GM18519 (cell line): ENCODE results near the gene CD101.

Experiments
- ATAC-seq: cut with Tn5 transposase; IDR thresholded peaks from one replicate; pipeline ENCODE4 v1.9.1; 2021; ENCODE audit warnings: mild to moderate bottlenecking, moderate library complexity; ENCODE audit not compliant: unreplicated experiment, low FRiP score

CD101 gene

DNA sequence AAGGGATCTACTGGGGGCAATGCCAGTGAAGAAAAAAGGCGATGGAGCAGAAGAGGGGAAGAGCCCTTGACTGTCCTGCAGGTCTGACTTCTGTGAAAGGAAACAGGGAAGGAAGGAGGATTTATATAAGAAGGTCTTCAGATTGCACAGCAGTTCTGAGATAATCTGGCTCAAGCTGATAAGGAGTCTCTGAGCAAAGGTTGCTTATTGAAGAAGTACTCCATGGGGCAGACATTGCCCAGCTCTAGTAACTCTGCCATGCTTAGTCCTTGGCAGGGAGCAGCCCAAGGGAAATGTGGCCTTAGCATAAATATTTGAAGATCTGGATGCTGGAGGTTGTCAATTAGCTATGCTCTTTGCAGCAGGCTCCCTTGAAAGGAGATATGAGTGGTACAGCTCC is 42.7 kb downstream of the CD101 start:
- no peak for ATAC-seq

DNA sequence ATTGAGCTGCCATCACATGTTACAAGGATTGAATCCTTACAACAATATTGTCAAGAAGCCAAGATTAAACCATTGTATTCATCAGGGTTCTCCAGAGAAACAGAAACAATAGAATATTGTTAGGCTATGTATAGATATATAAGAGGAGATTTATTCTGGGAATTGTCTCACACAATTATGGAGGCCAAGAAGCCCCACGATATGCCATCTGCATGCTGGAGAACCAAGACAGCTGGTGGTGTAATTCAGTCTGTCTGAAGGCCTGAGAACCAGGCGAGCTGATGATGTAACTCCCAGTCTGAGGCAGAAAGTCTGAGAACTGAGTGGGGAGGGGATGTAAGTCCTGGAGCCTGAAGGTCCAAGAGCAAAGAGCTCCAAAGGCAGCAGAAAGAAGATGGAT is 44.1 kb downstream of the CD101 start:
- no peak for ATAC-seq

DNA sequence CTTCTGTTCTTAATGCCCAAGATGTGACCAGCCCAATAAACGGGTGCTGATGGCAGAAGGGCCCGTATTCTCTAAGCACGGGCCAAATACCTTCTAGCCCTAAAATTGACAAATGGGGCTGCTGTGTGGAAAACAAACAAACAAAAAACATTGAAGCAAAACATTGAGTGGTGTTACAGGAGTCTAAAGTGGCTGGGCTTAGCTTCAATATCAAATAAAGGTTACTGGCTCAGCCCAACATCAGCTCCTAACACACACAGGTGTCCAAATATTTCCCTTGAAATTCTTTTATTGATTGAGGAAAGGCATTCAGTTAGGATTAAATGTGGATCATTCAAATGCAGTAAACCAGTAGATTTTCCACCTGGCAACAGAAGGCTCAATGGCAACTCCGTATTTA is 45.2 kb downstream of the CD101 start:
- ATAC-seq = no peak

DNA sequence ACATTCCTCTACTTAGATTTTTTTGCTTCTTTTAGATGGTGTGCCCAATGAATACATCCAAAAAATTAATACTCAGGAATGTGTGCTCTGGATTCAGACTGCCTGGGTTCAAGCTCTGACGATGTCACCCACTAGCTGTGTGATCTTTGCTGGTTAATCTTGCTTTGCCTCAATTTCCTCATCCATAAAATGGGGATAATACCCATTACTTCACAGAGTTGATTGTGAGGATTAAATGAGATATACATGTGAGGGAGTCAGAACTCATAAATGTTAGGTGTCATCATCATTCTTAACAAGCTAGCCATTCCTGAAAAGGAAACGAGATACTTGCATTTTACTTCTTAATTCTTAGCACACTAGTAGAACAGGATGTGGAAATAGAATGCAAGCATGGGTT is 45.7 kb downstream of the CD101 start:
- ATAC-seq = no peak

DNA sequence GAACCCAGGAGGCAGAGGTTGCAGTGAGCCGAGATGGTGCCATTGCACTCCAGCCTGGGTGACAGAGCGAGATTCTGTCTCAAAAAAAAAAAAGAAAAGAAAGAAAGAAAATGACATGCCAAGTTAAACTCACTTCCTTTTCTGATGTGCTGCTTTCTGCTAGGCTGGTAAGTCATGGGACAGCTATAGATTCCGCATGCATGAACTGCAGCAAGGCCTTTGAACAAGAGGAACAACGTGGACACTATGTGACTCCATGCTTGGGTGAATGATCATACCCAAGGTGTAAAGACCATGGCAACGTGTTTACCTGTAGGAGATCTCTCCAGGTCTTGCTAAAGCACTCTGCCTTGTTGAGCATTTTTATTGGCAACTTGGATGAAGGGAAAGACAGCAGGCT is 48.3 kb downstream of the CD101 start:
- ATAC-seq = no peak

DNA sequence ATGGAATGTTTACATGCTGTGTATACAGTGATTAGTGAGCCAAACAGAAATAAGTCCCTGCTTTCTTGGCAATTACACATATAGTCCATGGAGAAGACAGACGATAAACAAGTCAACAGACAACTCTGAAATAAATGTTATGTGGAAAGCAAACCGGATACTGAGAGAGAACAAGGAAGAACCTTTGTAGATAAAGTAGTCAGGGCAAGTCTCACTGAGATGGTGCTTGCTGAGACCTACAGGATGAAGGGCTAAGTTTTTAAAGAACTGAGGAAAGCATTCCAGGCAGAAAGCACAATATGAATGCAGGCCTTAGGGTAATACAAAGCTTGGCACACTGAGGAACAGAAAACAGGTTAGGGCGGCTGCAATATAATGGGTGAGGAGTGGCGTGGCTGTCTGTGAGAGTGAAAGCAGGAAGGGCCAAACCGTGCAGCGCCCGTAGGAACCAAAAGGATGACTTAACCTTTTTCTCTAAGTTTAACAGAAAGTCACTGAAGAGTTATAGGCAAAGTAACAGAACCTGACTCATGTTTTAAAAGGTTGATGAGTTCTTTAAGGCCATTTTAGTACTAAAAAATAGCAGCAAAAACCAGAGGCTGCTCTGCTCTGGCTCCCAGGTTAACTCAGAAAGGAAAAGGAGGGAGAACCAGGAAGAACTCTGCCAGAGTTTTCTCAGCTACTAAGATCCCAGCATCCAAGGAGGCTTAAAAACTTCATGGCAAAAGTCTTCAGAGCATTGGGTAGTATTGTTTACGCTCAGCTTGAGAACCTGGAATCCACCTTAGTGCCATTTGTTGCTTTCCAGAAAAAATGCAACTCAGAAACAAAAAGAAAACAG is 49.9 kb downstream of the CD101 start:
- ATAC-seq = peak; percentile 60

GRCh38 chr1:117054068-117054467 is 52.5 kb downstream of the CD101 start:
- no peak for ATAC-seq

DNA sequence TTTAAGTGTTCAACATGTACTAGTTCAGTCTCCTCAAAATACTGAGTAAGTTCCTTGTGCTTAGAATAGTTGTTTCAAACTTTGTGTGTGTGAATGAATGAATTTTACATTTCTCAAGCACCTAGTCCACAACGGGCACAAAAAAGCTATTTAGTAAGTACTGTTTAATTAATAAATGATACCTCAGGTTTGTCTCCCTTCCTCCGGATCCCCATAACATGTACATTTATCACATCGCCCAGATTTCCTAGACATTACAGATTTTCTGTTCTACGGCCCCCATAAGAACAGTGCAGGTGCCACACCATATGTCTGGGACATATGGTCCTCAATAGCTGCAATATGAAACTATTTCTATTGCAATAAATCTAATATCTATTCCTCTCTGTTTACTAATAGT is 57.2 kb downstream of the CD101 start:
- no peak for ATAC-seq

DNA sequence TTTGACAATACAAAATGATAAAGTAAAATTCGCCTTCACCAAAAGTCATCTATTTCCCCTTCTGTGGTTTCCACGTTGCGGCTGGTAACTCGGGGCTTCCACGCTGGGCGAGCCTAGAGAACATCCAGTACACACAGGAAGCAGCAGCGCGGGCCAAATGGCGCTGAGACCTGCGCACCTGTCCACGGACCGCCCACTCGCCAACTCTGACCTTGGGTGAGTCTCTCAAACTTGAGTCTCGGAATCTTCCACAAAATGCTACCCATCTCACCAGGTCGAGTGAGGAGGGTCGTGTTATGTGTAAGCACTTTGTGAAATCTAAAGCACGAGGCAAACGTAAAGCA is 57.7 kb downstream of the CD101 start:
- peak; percentile 18 for ATAC-seq

DNA sequence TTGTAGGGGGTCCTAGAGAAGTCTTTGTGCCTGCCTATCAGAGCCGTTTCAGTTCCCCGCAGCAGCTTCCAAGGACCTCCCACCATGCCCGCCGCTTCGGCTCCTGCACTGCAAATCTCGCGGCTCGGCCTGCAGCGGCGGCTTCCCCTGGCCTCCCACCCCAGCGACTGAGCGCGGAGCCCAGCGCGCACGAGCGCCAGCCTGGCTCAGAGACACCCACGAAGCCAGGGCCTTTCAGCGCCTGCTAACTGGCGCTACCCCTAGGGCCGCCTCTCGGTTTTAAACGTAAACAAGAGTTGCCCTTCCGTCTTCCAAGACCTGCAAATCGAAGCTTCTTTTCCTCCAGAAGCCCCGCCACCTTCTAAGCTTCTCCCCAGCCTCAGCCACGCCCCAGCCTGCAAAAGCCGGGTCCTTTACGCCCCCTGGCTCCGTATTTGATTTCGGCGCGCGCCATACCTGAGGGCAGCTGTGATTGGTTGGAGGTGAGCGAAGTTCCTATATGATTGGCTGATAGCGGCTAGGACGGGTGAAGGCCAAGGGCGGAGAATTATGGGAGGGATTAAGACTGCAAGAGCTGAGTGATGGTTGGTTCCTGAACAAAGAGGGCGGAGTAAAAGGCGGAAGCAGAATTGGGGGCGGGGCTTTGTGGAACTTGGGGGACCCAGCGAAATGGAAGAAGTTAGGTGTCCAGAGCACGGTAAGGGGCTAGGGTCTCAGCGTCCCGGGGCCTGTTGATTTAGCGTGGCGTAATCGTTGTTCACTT is 58.3 kb downstream of the CD101 start, which contains the start of gene TTF2:
TSS of gene TTF2 (plus strand) at position 649 of the 763 bp plus-strand sequence. CDS start at position 670, 21 bp downstream.
- peak; percentile 90 for ATAC-seq

DNA sequence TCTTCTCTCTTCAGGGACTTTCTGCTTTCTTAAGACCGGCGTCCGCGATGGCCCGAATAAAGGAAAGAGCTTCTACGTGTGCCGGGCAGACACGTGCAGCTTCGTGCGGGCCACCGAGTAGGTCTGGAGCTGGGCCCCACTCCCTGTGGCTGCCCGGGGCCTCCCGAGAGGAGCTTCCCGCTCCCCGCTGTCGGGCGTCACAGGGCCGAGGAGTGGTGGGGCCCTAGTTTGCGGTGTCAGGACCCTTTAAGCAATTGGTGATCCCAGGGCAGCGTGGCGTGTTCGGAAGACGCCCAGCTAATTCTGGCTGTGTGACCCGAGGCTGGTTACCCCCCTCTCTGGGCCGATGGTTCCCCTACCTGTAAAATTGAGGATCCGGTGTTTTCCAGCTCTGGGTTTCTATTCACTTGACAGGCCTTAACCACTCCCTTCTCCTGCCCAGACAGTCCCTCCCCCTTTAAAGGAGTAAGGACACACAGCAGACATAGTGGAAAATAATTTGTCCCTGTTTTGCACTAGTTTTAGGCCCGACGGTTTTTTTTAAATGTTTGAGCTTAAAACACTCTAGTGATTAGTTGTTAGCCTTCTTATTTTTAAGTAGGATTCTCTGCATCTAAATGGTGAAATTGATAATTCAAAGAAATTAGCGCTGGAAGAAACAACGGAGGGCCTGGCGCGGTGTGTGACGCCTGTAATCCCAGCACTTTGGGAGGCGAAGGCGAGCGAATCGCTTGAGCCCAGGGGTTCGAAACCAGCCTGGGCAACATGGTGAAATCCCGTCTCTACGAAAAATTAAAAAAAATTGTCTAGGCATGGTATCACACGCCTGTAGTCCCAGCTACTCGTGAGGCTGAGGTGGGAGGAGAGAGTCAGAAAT is 59.1 kb downstream of the CD101 start:
- no peak for ATAC-seq

- no peak for ATAC-seq
Observed at GRCh38 chr1:117061986-117062415, 60.4 kb downstream of the CD101 start.

DNA sequence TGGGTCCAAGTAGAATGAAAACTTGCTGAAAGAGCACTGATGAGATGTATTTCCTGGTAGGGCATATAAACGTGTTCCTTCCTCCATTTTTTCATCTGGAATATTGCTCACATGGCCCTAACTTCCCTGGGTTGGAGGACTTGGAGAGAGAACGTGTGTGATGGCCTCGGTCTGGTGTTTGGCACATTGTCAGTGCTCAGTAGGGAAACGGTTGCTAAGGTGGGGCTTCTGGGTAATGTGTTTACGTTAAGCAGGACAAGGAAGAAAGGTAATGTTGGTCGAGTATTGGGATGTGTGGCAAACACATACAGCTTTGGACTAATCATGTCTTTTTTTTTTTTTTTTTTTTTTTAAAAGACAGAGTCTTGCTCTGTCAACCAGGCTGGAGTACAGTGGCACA is 64.8 kb downstream of the CD101 start:
- ATAC-seq = no peak

GRCh38 chr1:117067533-117068370 is 66.2 kb downstream of the CD101 start:
- ATAC-seq = peak; percentile 41

GRCh38 chr1:117068580-117068979 is 67.0 kb downstream of the CD101 start:
- ATAC-seq = no peak

DNA sequence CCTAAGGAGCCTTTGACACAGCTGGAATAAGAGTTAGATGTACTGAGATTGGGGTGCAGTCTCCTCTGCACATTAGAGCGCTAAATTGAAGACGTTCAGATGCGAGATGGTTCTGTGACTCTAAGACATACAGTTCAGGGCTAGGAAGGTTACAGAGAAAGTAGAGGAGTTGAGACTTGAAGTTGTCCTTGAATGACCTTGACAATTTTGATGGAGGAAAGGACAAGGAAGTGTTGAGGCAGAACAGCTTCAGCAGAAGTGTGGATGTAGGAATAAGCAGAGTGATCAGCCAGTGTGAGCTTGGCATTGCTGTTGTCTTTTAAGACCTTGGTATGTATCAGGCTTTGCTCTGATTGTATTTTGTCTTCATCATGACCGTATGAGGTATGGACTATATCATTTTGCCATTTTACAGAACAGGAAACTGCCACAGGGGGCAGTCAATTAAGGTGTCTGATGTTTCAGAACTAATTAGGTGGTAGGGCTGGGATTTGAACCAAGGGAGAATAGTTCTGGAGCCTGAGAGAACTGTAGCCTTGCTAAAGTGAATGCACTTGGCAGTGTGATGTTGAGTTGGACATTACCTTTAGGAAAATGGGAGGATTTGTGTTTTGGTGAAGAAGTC is 67.8 kb downstream of the CD101 start:
- no peak for ATAC-seq

- ATAC-seq = no peak
Observed at GRCh38 chr1:117070124-117070523, 68.6 kb downstream of the CD101 start.

DNA sequence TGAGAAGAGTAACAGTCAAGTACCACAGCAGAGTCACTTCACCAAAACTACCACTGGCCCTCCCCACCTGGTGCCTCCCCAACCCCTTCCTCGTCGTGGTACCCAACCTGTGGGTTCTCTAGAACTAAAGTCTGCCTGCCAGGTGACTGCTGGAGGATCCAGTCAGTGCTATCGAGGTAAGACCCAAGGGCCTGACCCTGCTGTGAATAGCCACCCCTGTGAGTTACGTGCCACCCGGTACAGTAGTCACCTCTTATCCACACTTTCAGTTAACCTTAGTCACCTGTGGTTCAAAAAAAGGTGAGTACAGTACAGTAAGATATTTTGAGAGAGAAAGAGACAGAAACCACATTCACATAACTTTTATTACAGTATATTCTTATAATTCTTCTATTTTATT is 75.1 kb downstream of the CD101 start:
- ATAC-seq = no peak

GRCh38 chr1:117077267-117077666 is 75.7 kb downstream of the CD101 start:
- ATAC-seq = no peak

DNA sequence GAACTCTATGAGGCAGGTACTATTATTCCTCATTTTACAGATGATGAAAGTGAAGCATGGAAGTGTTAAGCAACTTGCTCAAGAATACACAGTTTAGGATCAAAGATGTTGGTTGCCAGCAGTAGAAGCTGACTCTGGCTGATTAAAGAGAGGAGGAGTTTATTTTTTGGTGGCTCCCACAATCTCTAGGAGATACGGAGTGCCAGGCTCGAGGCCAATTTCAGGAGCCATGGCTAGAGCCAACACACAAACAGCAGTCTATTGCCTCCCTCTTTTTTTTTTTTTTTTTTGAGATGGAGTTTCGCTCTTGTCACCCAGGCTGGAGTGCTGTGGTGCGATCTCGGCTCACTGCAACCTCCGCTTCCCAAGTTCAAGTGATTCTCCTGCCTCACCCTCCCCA is 78.2 kb downstream of the CD101 start:
- ATAC-seq = no peak
